ENCODE results near the gene GLYATL1.

The GLYATL1 gene

GRCh38 chr11:58949184-58949583, 9.9 kb downstream of the GLYATL1 start:
- H3K27ac ChIP-seq: no peak overlapping the region
- TF ChIP-seq, protein P1, sequence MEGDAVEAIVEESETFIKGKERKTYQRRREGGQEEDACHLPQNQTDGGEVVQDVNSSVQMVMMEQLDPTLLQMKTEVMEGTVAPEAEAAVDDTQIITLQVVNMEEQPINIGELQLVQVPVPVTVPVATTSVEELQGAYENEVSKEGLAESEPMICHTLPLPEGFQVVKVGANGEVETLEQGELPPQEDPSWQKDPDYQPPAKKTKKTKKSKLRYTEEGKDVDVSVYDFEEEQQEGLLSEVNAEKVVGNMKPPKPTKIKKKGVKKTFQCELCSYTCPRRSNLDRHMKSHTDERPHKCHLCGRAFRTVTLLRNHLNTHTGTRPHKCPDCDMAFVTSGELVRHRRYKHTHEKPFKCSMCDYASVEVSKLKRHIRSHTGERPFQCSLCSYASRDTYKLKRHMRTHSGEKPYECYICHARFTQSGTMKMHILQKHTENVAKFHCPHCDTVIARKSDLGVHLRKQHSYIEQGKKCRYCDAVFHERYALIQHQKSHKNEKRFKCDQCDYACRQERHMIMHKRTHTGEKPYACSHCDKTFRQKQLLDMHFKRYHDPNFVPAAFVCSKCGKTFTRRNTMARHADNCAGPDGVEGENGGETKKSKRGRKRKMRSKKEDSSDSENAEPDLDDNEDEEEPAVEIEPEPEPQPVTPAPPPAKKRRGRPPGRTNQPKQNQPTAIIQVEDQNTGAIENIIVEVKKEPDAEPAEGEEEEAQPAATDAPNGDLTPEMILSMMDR (IDR thresholded peaks at IDR 0.05): no peak
- H3K27me3 ChIP-seq: no peaks in the 10 kb centered on the region
- intact Hi-C loops (cut with DNase I; ENCODE audit: low total_unique reads): no loop called here
- no peak for DNase-seq
- no peaks in the 10 kb centered on the region for H3K36me3 ChIP-seq
- H3K9me3 ChIP-seq: no peaks in the 10 kb centered on the region
- no peaks in the 10 kb centered on the region for H3K4me1 ChIP-seq
- H3K4me3 ChIP-seq: no peak overlapping the region

DNA sequence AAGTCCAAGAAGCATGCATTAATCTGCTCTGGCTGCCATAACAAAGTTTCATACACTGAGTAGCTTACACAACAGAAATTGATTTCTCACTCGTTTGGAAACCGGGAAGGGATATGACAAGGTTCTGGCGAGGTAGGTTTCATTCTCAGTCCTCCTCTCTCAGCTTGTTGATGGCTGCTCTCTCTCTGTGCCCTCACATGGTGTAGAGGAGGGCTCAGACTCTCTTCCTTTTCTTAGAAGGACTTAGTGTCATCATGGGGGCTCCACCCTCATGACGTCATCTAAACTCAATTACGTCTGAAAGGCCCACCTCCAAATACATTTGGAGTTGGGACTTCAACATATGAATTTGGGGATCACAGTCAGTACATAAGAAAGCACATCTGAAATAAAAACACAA, 18.6 kb downstream of the GLYATL1 start:
- Histone ChIP-seq H3K9me3 (no peaks in the 10 kb centered on the region), H3K27ac (no peak overlapping the region), H3K27me3 (no peaks in the 10 kb centered on the region), H3K4me1 (no peaks in the 10 kb centered on the region), H3K4me3 (no peak overlapping the region), H3K36me3 (no peaks in the 10 kb centered on the region)
- TF ChIP-seq, protein P1 (IDR thresholded peaks at IDR 0.05): no peak
- intact Hi-C loops (cut with DNase I; ENCODE audit: low total_unique reads): no loop called here
- no peak for DNase-seq

DNA sequence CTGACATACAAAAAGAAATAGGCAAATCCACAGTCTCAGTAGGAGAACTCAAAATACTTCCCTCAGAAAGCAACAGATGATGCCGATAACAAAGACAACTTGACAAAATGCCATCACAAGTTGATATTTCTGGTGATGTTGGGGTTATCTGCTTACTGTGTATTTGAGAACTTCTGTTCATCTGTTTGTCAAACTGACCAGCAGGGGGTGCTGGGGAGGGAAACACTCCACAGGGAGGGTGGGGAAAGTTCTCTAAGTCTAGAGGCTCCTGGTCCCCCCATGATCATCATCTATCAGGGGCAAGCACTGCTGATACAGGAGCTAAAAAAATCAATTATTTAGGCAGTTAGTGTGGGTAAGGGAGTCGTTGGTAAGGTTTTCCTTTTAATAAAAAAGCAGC, 19.2 kb downstream of the GLYATL1 start:
- Histone ChIP-seq H3K36me3 (no peaks in the 10 kb centered on the region), H3K27ac (no peak overlapping the region), H3K4me1 (no peaks in the 10 kb centered on the region), H3K4me3 (no peak overlapping the region), H3K27me3 (no peaks in the 10 kb centered on the region), H3K9me3 (no peaks in the 10 kb centered on the region)
- intact Hi-C loops (cut with DNase I; ENCODE audit: low total_unique reads): no loop called here
- TF ChIP-seq, protein P1 (IDR thresholded peaks at IDR 0.05): no peak
- peak in 1 of 2 donors; percentile 34 for DNase-seq

- H3K9me3 ChIP-seq: no peaks in the 10 kb centered on the region
- no peak overlapping the region for H3K4me3 ChIP-seq
- intact Hi-C loops (cut with DNase I; ENCODE audit: low total_unique reads): no loop called here
- TF ChIP-seq, protein P1 (IDR thresholded peaks at IDR 0.05): no peak
- no peaks in the 10 kb centered on the region for H3K36me3 ChIP-seq
- no peak for DNase-seq
- H3K27me3 ChIP-seq: no peaks in the 10 kb centered on the region
- H3K4me1 ChIP-seq: no peaks in the 10 kb centered on the region
- no peak overlapping the region for H3K27ac ChIP-seq
Measured at GRCh38 chr11:58963551-58964104, 24.3 kb downstream of the GLYATL1 start.

- H3K9me3 ChIP-seq: no peaks in the 10 kb centered on the region
- no peak overlapping the region for H3K4me3 ChIP-seq
- TF ChIP-seq, protein P1 (IDR thresholded peaks at IDR 0.05): no peak
- DNase-seq: no peak
- H3K27me3 ChIP-seq: no peaks in the 10 kb centered on the region
- no peak overlapping the region for H3K27ac ChIP-seq
- H3K4me1 ChIP-seq: no peaks in the 10 kb centered on the region
- H3K36me3 ChIP-seq: no peaks in the 10 kb centered on the region
- intact Hi-C loops (cut with DNase I; ENCODE audit: low total_unique reads): no loop called here
Measured at GRCh38 chr11:58965246-58965985, 26.1 kb downstream of the GLYATL1 start.
